Measurements from ENCODE around the gene PLEKHA7. TPM values are rescaled to one million over a fixed set of nuclear protein-coding genes. Genes with fewer than 3 reads are reported as not detected.

PLEKHA7 gene
- total RNA-seq, 4 donors from 2014 or later = 24.1 to 49.3 (median 28.8) TPM

DNA sequence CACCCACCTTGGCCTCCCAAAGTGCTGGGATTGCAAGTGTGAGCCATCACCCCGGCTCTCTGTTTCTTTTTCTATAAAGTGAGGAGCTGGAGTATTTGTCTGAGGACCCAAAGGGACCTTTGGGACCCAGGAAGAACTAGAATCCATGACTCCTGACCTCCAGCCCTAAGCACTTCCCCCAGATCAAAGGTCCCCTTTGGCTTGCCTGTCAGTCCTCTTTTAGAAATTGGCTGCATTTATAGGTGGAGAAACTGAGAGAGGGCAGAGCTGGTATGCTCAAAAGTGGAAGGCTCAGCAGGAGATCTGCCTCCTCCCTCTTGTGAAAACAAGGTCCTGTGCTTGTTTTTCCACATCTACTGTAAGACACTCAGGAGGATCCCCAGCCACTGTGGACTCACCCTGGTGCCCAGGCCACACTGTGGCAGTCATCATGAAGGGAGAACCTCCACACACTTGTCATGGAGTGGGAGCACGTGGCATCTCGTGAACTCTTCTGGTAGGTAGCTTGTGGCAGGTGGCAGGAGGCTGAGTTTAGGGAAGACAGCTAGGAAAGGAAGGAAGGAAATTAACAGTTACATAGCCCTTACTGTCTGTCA is 12.4 kb upstream of the PLEKHA7 start:
- ATAC-seq (ENCODE audit: low FRiP score) = no peak
- DNase-seq (ENCODE audit: low spot score) = no peak
- TF ChIP-seq, protein P1, sequence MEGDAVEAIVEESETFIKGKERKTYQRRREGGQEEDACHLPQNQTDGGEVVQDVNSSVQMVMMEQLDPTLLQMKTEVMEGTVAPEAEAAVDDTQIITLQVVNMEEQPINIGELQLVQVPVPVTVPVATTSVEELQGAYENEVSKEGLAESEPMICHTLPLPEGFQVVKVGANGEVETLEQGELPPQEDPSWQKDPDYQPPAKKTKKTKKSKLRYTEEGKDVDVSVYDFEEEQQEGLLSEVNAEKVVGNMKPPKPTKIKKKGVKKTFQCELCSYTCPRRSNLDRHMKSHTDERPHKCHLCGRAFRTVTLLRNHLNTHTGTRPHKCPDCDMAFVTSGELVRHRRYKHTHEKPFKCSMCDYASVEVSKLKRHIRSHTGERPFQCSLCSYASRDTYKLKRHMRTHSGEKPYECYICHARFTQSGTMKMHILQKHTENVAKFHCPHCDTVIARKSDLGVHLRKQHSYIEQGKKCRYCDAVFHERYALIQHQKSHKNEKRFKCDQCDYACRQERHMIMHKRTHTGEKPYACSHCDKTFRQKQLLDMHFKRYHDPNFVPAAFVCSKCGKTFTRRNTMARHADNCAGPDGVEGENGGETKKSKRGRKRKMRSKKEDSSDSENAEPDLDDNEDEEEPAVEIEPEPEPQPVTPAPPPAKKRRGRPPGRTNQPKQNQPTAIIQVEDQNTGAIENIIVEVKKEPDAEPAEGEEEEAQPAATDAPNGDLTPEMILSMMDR (IDR thresholded peaks at IDR 0.05) = no peak

DNA sequence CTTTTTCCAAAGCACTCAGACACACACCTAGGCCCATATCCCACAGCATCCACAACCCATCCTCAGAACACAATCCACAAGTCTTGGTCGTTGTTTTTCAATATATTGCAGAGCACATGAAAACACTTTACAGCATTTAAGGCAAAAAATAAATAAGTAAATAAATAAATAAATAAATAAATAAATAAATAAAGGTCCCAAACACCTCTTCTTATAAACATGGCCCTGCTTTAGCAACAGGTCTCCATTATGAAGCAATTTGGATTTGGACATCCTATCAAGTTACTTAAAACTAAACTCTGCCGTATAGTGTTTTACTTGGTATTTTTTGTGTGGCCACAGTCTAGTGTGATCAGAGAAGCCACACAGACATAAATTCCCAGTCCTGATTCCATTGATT is 10.7 kb upstream of the PLEKHA7 start:
- TF ChIP-seq, protein P1 (IDR thresholded peaks at IDR 0.05) = no peak
- DNase-seq (ENCODE audit: low spot score) = no peak
- no peak for ATAC-seq (ENCODE audit: low FRiP score)

- DNase-seq (ENCODE audit: low spot score) (no peak), ATAC-seq (ENCODE audit: low FRiP score) (no peak)
- TF ChIP-seq, protein P1 (IDR thresholded peaks at IDR 0.05) = no peak
These were observed 7.3 kb upstream of the PLEKHA7 start for GRCh38 chr11:17021511-17021910.

GRCh38 chr11:17020831-17021230 is 6.6 kb upstream of the PLEKHA7 start:
- no peak for ATAC-seq (ENCODE audit: low FRiP score)
- DNase-seq (ENCODE audit: low spot score) = no peak
- TF ChIP-seq, protein P1 (IDR thresholded peaks at IDR 0.05) = no peak

GRCh38 chr11:17019232-17019631 is 5.0 kb upstream of the PLEKHA7 start:
- TF ChIP-seq, protein P1 (IDR thresholded peaks at IDR 0.05) = no peak
- ATAC-seq (ENCODE audit: low FRiP score) (no peak), DNase-seq (ENCODE audit: low spot score) (no peak)

- ATAC-seq (ENCODE audit: low FRiP score) (no peak), DNase-seq (ENCODE audit: low spot score) (no peak)
- TF ChIP-seq, protein P1 (IDR thresholded peaks at IDR 0.05) = no peak
These were observed 1.5 kb upstream of the PLEKHA7 start for GRCh38 chr11:17015627-17016126.

All from omental fat pad (tissue), 4 donors.